ENCODE data around the gene LIX1L. TPM values are rescaled to one million over a fixed set of nuclear protein-coding genes. Genes with fewer than 3 reads are reported as not detected.

Gene LIX1L
- total RNA-seq, 1 donor from 2014 or later: 13.6 TPM

- Mint-ChIP-seq H3K27me3 (ENCODE audit: insufficient read depth, low read depth) (peaks cover 22% of the 10 kb centered on the region), H3K9me3 (no peaks in the 10 kb centered on the region), H3K27ac (no peak overlapping the region), H3K36me3 (no peaks in the 10 kb centered on the region), H3K4me1 (peaks cover 62% of the 10 kb centered on the region), H3K4me3 (peak overlapping the region; percentile 96)
- Histone ChIP-seq H3K27ac (no peak overlapping the region), H3F3A (ENCODE audit: low read depth) (peaks cover 26% of the 10 kb centered on the region), H2AFZ (replicated peaks) (peak overlapping the region; percentile 79), H3K9ac (no peak overlapping the region), H3K9me3 (ENCODE audit: low read depth) (no peaks in the 10 kb centered on the region), H3K4me1 (peaks cover 36% of the 10 kb centered on the region), H3K36me3 (no peaks in the 10 kb centered on the region), H4K20me1 (ENCODE audit: low read depth) (no peaks in the 10 kb centered on the region), H3K79me2 (ENCODE audit: low read depth) (no peaks in the 10 kb centered on the region), H3K4me2 (peak overlapping the region; percentile 87), H3K27me3 (peaks cover 78% of the 10 kb centered on the region), H3K4me3 (peak overlapping the region; percentile 79)
- TF ChIP-seq CTCF (IDR thresholded peaks at IDR 0.05) (no peak), EZH2 (IDR thresholded peaks at IDR 0.05) (peak; percentile 85), EZH2phosphoT487 (IDR thresholded peaks at IDR 0.05) (peak; percentile 73)
- DNase-seq (ENCODE audit: low spot score): peak; percentile 38
These were observed 3.8 kb upstream of the LIX1L start for GRCh38 chr1:145961425-145962156.

- H3K9me3 ChIP-seq (ENCODE audit: low read depth): no peaks in the 10 kb centered on the region
- H3K4me1 ChIP-seq: peaks cover 36% of the 10 kb centered on the region
- H3K4me2 ChIP-seq: peak overlapping the region; percentile 87
- peaks cover 84% of the 10 kb centered on the region for H3K27me3 ChIP-seq
- Mint-ChIP-seq H3K27ac (peak overlapping the region; percentile 90), H3K4me1 (peaks cover 63% of the 10 kb centered on the region), H3K9me3 (no peaks in the 10 kb centered on the region), H3K36me3 (no peaks in the 10 kb centered on the region), H3K27me3 (ENCODE audit: insufficient read depth, low read depth) (peaks cover 22% of the 10 kb centered on the region), H3K4me3 (peak overlapping the region; percentile 96)
- no peak overlapping the region for H3K9ac ChIP-seq
- H3K36me3 ChIP-seq: no peaks in the 10 kb centered on the region
- H3K4me3 ChIP-seq: peak overlapping the region; percentile 79
- no peaks in the 10 kb centered on the region for H4K20me1 ChIP-seq (ENCODE audit: low read depth)
- no peak for DNase-seq (ENCODE audit: low spot score)
- H3K27ac ChIP-seq: no peak overlapping the region
- H3K79me2 ChIP-seq (ENCODE audit: low read depth): no peaks in the 10 kb centered on the region
- TF ChIP-seq EZH2phosphoT487 (IDR thresholded peaks at IDR 0.05) (no peak), CTCF (IDR thresholded peaks at IDR 0.05) (no peak), EZH2 (IDR thresholded peaks at IDR 0.05) (no peak)
- H3F3A ChIP-seq (ENCODE audit: low read depth): peaks cover 26% of the 10 kb centered on the region
- peak overlapping the region; percentile 79 for H2AFZ ChIP-seq (replicated peaks)
These were observed 3.2 kb upstream of the LIX1L start for GRCh38 chr1:145961109-145961424.

- Histone ChIP-seq H3K4me1 (peaks cover 36% of the 10 kb centered on the region), H2AFZ (replicated peaks) (peak overlapping the region; percentile 79), H3K4me3 (peak overlapping the region; percentile 79), H3K9me3 (ENCODE audit: low read depth) (no peaks in the 10 kb centered on the region), H3K36me3 (no peaks in the 10 kb centered on the region), H3K4me2 (peak overlapping the region; percentile 87), H3K9ac (no peak overlapping the region), H3F3A (ENCODE audit: low read depth) (peaks cover 26% of the 10 kb centered on the region), H3K27me3 (peaks cover 88% of the 10 kb centered on the region), H3K27ac (no peak overlapping the region), H4K20me1 (ENCODE audit: low read depth) (no peaks in the 10 kb centered on the region), H3K79me2 (ENCODE audit: low read depth) (no peaks in the 10 kb centered on the region)
- Mint-ChIP-seq H3K27ac (peak overlapping the region; percentile 90), H3K36me3 (no peaks in the 10 kb centered on the region), H3K4me1 (peaks cover 67% of the 10 kb centered on the region), H3K4me3 (peak overlapping the region; percentile 96), H3K9me3 (no peaks in the 10 kb centered on the region), H3K27me3 (ENCODE audit: insufficient read depth, low read depth) (peaks cover 22% of the 10 kb centered on the region)
- TF ChIP-seq CTCF (IDR thresholded peaks at IDR 0.05) (peak; percentile 33), EZH2 (IDR thresholded peaks at IDR 0.05) (no peak)
- peak; percentile 90 for DNase-seq (ENCODE audit: low spot score)
These were observed 2.8 kb upstream of the LIX1L start for GRCh38 chr1:145960468-145961108.
